Measurements from ENCODE around the gene DYRK1A. TPM values are rescaled to one million over a fixed set of nuclear protein-coding genes. Genes with fewer than 3 reads are reported as not detected.

The DYRK1A gene
- polyA plus RNA-seq, 1 donor (not counting 4 experiments of a cell fraction or from before 2014, with no cell fraction given) = 25.3 TPM

DNA sequence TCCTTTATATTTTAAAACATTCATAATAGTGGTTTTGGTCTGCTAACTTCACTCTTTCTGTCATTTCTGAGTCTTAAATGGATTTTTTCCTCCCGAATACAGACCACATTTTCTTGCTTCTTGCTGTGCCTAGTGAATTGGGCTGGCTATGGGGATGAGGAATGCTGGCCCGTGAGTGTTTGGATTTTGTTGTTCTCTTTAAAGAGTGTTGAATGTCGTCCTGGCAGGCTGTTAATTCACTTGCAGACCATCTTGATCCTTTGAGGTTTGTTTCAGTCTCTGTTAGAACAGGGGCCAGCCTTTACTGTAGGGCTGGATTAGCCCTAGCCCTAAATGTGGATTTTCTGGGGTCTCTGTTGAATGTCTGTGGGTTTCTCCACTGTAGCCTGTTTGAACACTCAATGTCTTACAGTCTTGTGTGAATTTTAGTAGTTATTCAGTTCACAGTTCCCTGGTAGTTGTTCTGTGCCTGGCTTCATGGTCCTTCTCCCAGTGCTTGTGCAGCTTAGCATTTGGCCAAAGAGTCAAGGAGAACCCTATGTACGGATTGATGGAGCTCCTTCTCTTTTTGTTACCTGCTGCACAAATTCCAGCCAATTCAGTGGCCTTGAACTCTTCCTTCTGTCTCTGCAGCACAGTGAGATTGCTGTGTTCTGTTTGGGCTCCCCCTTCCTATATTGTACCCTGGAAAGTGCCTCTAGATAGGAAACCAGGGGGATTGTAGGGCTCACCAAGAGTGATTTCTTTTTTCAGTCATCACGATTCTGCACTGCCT is 95.7 kb downstream of the DYRK1A start:
- no peak overlapping the region for H3K27ac ChIP-seq (ENCODE audit: control insufficient read depth, insufficient read depth, low read length)
- peaks cover 25% of the 10 kb centered on the region for H4K20me1 ChIP-seq (ENCODE audit: control insufficient read depth, extremely low read depth, insufficient read depth, low read length)
- H3K4me1 ChIP-seq (ENCODE audit: control insufficient read depth, extremely low read depth, insufficient read depth, low read length) = peaks cover 21% of the 10 kb centered on the region
- H2AFZ ChIP-seq (ENCODE audit: control insufficient read depth, low read length) = no peak overlapping the region
- no peak overlapping the region for H3K4me3 ChIP-seq (ENCODE audit: control insufficient read depth in 2 of 3, extremely low read depth in 1 of 3, insufficient read depth in 2 of 3, low read depth in 1 of 3, low read length in 3 of 3)
- no peaks in the 10 kb centered on the region for H3K27me3 ChIP-seq (ENCODE audit: control insufficient read depth, extremely low read depth, insufficient read depth, low read length)
- H3K9me3 ChIP-seq (ENCODE audit: control insufficient read depth, low read depth, low read length) = no peaks in the 10 kb centered on the region
- H3K4me2 ChIP-seq (ENCODE audit: control insufficient read depth, extremely low read depth, insufficient read depth, low read depth, low read length) = no peak overlapping the region
- no peak overlapping the region for H3K9ac ChIP-seq (ENCODE audit: control insufficient read depth, extremely low read depth, insufficient read depth, low read length)
- DNase-seq (ENCODE audit: low read depth, low spot score) (no peak), FAIRE-seq (no peak)
- dilution Hi-C loops (cut with MboI; ENCODE audit: extremely low pct_ligation_motif_present, low sequenced_read_pairs) = no loop called here
- H3K36me3 ChIP-seq (ENCODE audit: control insufficient read depth in 2 of 2, extremely low read depth in 1 of 2, insufficient read depth in 2 of 2, low read length in 2 of 2) = no peaks in the 10 kb centered on the region
- peaks cover 93% of the 10 kb centered on the region for H3K79me2 ChIP-seq (ENCODE audit: control insufficient read depth, insufficient read depth, low read length)
- peaks cover 7% of the 10 kb centered on the region for H3K9me1 ChIP-seq (ENCODE audit: control insufficient read depth, extremely low read depth, insufficient read depth, low read length)
- TF ChIP-seq EZH2 (IDR thresholded peaks at IDR 0.05; ENCODE audit: low read length) = no peak

DNA sequence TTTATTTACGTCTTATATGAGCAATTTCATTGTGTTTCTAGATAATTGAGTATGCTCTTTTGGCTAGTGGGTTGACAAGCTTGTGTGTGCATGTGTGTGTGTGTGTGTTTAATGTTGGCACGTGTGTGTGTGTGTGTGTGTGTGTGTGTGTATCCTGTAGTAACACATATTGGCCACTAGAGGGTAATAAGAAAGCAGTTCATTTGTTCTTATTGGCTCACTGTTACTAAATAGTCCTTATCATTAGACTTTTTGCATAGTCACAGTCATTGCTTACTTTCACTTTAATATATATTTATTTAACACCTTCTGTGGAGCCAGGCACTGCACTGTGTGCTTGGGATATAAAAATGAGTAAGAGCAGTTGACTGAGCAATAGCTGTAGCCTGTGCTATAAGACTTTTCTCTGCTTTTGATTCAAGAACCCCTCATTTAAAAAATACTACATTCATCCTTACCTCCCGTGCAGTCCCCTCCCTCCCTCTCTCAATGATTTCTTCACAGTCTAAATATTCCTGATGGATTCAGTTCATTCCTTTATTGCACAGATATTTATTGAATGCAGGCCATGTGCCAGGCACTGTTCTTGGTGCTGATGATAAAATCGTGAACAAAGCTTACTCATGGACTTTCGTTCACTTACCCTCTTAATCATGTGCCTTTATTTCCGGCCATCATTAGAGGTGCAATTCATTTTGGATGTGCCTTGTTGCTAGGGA is 96.7 kb downstream of the DYRK1A start:
- H3K9me1 ChIP-seq (ENCODE audit: control insufficient read depth, extremely low read depth, insufficient read depth, low read length) = peaks cover 7% of the 10 kb centered on the region
- no peak overlapping the region for H2AFZ ChIP-seq (ENCODE audit: control insufficient read depth, low read length)
- peaks cover 0 to 2% of the 10 kb centered on the region in 2 experiments for H3K36me3 ChIP-seq (ENCODE audit: control insufficient read depth in 2 of 2, extremely low read depth in 1 of 2, insufficient read depth in 2 of 2, low read length in 2 of 2)
- DNase-seq (ENCODE audit: low read depth, low spot score) (no peak), FAIRE-seq (peak; percentile 87)
- H3K9me3 ChIP-seq (ENCODE audit: control insufficient read depth, low read depth, low read length) = no peaks in the 10 kb centered on the region
- no peak for TF ChIP-seq EZH2 (IDR thresholded peaks at IDR 0.05; ENCODE audit: low read length)
- TF ChIP-seq, protein P1, sequence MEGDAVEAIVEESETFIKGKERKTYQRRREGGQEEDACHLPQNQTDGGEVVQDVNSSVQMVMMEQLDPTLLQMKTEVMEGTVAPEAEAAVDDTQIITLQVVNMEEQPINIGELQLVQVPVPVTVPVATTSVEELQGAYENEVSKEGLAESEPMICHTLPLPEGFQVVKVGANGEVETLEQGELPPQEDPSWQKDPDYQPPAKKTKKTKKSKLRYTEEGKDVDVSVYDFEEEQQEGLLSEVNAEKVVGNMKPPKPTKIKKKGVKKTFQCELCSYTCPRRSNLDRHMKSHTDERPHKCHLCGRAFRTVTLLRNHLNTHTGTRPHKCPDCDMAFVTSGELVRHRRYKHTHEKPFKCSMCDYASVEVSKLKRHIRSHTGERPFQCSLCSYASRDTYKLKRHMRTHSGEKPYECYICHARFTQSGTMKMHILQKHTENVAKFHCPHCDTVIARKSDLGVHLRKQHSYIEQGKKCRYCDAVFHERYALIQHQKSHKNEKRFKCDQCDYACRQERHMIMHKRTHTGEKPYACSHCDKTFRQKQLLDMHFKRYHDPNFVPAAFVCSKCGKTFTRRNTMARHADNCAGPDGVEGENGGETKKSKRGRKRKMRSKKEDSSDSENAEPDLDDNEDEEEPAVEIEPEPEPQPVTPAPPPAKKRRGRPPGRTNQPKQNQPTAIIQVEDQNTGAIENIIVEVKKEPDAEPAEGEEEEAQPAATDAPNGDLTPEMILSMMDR (optimal IDR thresholded peaks at IDR 0.05 in 1 of 3, IDR thresholded peaks at IDR 0.05 in 1 of 3, conservative IDR thresholded peaks at IDR 0.05 in 1 of 3; ENCODE audit: extremely low read depth in 1 of 3, insufficient read depth in 2 of 3, low read length in 3 of 3) = peak; percentile 63 to 74 (median 63)
- H3K9ac ChIP-seq (ENCODE audit: control insufficient read depth, extremely low read depth, insufficient read depth, low read length) = no peak overlapping the region
- peak overlapping the region; percentile 82 for H3K4me2 ChIP-seq (ENCODE audit: control insufficient read depth, extremely low read depth, insufficient read depth, low read depth, low read length)
- dilution Hi-C loops (cut with MboI; ENCODE audit: extremely low pct_ligation_motif_present, low sequenced_read_pairs) = no loop called here
- H4K20me1 ChIP-seq (ENCODE audit: control insufficient read depth, extremely low read depth, insufficient read depth, low read length) = peaks cover 25% of the 10 kb centered on the region
- H3K27me3 ChIP-seq (ENCODE audit: control insufficient read depth, extremely low read depth, insufficient read depth, low read length) = no peaks in the 10 kb centered on the region
- H3K27ac ChIP-seq (ENCODE audit: control insufficient read depth, insufficient read depth, low read length) = peak overlapping the region; percentile 52
- H3K4me3 ChIP-seq (ENCODE audit: control insufficient read depth in 2 of 3, extremely low read depth in 1 of 3, insufficient read depth in 2 of 3, low read depth in 1 of 3, low read length in 3 of 3) = peak overlapping the region in 2 of 3 experiments; percentile 23 to 60
- H3K79me2 ChIP-seq (ENCODE audit: control insufficient read depth, insufficient read depth, low read length) = peaks cover 95% of the 10 kb centered on the region
- peaks cover 21% of the 10 kb centered on the region for H3K4me1 ChIP-seq (ENCODE audit: control insufficient read depth, extremely low read depth, insufficient read depth, low read length)
